ENCODE results near the gene VPS16. TPM values are rescaled to one million over a fixed set of nuclear protein-coding genes. Genes with fewer than 3 reads are reported as not detected.

VPS16 gene
- total and polyA plus RNA-seq, 8 donors, result 5.8 to 53.0 (median 23.3) TPM

DNA sequence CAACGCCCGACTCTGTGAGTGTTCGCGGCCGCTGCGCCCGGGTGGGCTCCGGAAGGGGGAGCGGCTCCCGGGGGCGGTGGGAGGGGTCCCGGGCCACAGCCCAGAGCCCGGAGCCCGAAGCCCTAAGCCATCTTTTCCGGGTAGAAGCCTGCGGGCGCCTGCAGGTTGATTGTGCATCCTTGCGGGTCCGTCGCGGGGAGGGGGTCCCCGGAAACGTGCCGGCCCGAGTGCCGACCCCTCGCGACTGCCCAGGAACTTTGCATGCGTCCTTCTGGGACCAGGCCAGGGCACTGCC is 33.1 kb downstream of the VPS16 start:
- Histone ChIP-seq H3K9me3 (no peaks in the 10 kb centered on the region), H3K4me3 (peak overlapping the region; percentile 84 to 99 (median 96)), H3K4me1 (peaks cover 15 to 61% (median 54%) of the 10 kb centered on the region in 4 donors), H3K36me3 (no peaks in the 10 kb centered on the region), H3K27ac (peak overlapping the region; percentile 79 to 96 (median 91)), H3K27me3 (peaks cover 0 to 11% (median 0%) of the 10 kb centered on the region in 3 donors)
- peak; percentile 51 to 86 for DNase-seq
- TF ChIP-seq POLR2A (IDR thresholded peaks at IDR 0.05) (no peak), POLR2AphosphoS5 (IDR thresholded peaks at IDR 0.05) (no peak), EP300 (IDR thresholded peaks at IDR 0.05) (no peak)
- TF ChIP-seq, protein P1, sequence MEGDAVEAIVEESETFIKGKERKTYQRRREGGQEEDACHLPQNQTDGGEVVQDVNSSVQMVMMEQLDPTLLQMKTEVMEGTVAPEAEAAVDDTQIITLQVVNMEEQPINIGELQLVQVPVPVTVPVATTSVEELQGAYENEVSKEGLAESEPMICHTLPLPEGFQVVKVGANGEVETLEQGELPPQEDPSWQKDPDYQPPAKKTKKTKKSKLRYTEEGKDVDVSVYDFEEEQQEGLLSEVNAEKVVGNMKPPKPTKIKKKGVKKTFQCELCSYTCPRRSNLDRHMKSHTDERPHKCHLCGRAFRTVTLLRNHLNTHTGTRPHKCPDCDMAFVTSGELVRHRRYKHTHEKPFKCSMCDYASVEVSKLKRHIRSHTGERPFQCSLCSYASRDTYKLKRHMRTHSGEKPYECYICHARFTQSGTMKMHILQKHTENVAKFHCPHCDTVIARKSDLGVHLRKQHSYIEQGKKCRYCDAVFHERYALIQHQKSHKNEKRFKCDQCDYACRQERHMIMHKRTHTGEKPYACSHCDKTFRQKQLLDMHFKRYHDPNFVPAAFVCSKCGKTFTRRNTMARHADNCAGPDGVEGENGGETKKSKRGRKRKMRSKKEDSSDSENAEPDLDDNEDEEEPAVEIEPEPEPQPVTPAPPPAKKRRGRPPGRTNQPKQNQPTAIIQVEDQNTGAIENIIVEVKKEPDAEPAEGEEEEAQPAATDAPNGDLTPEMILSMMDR (IDR thresholded peaks at IDR 0.05), result no peak
- WGBS, 5 donors, result 0% methylated on average over 1 to 29 of the region's 29 CpGs
- intact Hi-C loops (cut with DNase I; ENCODE audit: low total_unique reads), result no loop called here

DNA sequence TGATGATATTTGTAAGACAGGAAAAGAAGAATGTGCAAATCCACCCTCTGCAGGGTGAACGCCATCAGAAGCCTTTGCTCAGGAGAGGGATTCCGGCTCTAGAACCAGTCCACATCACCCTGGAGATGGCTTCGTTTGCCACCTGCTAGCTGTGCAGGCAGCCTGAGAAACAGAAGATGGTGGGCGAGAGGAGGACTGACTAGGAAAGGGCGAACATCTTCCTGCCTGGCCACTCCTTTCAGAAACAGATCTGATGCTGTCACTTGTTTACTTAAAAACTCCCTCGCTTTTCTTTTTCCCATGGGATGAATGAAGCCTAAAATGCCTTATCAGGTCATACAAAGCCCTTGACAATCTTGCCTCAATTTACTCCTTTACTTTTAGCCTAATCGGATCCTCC is 33.9 kb downstream of the VPS16 start:
- Histone ChIP-seq H3K4me1 (peaks cover 15 to 68% (median 61%) of the 10 kb centered on the region in 4 donors), H3K4me3 (peak overlapping the region; percentile 84 to 99 (median 96)), H3K9me3 (no peaks in the 10 kb centered on the region), H3K27ac (peak overlapping the region in 1 of 5 donors; percentile 94), H3K27me3 (peaks cover 0 to 11% (median 0%) of the 10 kb centered on the region in 3 donors), H3K36me3 (no peaks in the 10 kb centered on the region)
- peak in 1 of 2 donors; percentile 34 for DNase-seq
- 18 to 28% (median 26%) methylated on average over 7 of the region's 7 CpGs for WGBS, 5 donors
- intact Hi-C loops (cut with DNase I; ENCODE audit: low total_unique reads), result no loop called here
- no peak for TF ChIP-seq EP300 (IDR thresholded peaks at IDR 0.05)

DNA sequence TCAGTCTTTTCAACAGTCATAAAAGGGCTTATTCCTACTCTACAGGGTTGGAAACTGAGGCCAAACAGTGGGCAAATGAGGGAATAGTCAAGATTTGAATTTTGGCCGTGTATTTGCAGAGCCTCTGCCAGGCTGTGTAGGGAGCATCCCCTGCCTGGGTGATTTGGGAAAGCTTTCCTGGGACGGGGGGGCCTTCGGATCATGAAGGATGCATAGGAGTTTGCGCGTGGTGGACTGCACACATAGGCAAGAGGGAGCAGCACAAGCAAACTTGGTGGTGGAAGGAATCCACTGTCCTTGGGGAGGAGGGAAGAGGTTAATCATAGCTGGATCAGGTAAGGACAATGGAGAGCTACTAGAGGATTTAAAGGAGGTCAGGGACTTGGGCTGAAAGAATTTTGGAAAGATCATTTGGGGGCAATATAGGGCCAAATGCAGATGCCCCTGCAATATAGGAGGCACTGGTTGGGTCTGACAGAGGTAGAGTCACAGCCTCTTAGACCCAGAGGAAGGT is 35.2 kb downstream of the VPS16 start:
- WGBS, 5 donors, result 91 to 94% (median 93%) methylated on average over 5 of the region's 5 CpGs
- DNase-seq, result no peak
- TF ChIP-seq, protein P1 (IDR thresholded peaks at IDR 0.05), result no peak
- TF ChIP-seq POLR2AphosphoS5 (IDR thresholded peaks at IDR 0.05) (no peak), EP300 (IDR thresholded peaks at IDR 0.05) (no peak), POLR2A (IDR thresholded peaks at IDR 0.05) (no peak)
- peaks cover 15 to 74% (median 65%) of the 10 kb centered on the region in 4 donors for H3K4me1 ChIP-seq
- intact Hi-C loops (cut with DNase I; ENCODE audit: low total_unique reads), result no loop called here
- H3K27me3 ChIP-seq, result peaks cover 0 to 11% (median 0%) of the 10 kb centered on the region in 3 donors
- no peak overlapping the region for H3K4me3 ChIP-seq
- H3K27ac ChIP-seq, result no peak overlapping the region
- H3K36me3 ChIP-seq, result no peaks in the 10 kb centered on the region
- no peaks in the 10 kb centered on the region for H3K9me3 ChIP-seq

DNA sequence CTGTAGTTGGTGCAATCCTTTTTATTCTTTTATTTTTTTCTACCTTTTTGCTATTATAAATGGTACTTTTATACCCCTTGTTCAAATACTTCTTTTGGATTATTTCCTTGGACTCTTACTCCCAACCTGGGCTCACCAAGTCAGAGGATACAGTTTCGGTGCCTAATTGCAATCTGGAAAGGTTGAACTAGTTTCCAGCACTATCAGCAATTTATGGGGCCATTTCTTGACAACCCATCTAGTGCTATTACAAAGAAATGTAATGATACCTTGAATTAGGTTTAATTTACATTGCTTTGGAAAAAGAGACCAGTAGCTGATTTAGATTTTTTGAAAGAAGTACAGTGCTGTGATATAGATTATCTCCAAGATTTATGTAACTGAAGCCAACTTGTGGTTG is 38.0 kb downstream of the VPS16 start:
- intact Hi-C loops (cut with DNase I; ENCODE audit: low total_unique reads), result no loop called here
- DNase-seq, result no peak
- 95 to 100% (median 97%) methylated on average over 1 of the region's 1 CpG for whole genome bisulfite sequencing, 5 donors
- Histone ChIP-seq H3K4me3 (no peak overlapping the region), H3K27me3 (no peaks in the 10 kb centered on the region), H3K27ac (peak overlapping the region in 1 of 5 donors; percentile 9), H3K9me3 (no peaks in the 10 kb centered on the region), H3K36me3 (no peaks in the 10 kb centered on the region), H3K4me1 (peaks cover 9 to 55% (median 42%) of the 10 kb centered on the region in 4 donors)
- no peak for TF ChIP-seq EP300 (IDR thresholded peaks at IDR 0.05)
- TF ChIP-seq, protein P1 (IDR thresholded peaks at IDR 0.05), result no peak
- no peak for TF ChIP-seq POLR2AphosphoS5 (IDR thresholded peaks at IDR 0.05)
- no peak for TF ChIP-seq POLR2A (IDR thresholded peaks at IDR 0.05)

DNA sequence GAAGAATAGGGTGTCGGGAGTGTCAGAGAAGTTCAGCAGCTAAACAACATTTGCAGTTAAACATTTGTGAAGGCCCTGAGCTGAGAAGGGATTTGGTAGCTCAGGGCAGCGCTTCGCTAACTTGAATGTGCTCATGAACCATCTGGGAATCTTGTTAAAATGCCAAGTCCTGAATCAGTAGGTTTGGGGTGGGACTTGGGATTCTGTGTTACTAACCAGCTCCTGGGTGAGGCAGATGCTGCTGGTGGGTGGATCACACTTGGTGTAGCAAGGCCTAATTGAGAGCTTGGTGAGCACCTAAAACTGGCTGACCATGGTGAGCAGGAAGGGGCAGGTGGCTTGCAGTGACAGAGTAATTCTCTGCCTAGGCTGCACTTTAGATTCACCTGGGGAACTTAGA is 38.6 kb downstream of the VPS16 start:
- intact Hi-C loops (cut with DNase I; ENCODE audit: low total_unique reads), result no loop called here
- peaks cover 9 to 51% (median 41%) of the 10 kb centered on the region in 4 donors for H3K4me1 ChIP-seq
- WGBS, 5 donors, result 53 to 80% (median 79%) methylated on average over 3 of the region's 3 CpGs
- DNase-seq, result peak in 1 of 2 donors; percentile 42
- H3K27me3 ChIP-seq, result no peaks in the 10 kb centered on the region
- no peaks in the 10 kb centered on the region for H3K9me3 ChIP-seq
- no peak for TF ChIP-seq EP300 (IDR thresholded peaks at IDR 0.05)
- TF ChIP-seq, protein P1 (IDR thresholded peaks at IDR 0.05), result no peak
- no peak for TF ChIP-seq POLR2AphosphoS5 (IDR thresholded peaks at IDR 0.05)
- TF ChIP-seq POLR2A (IDR thresholded peaks at IDR 0.05), result no peak
- H3K36me3 ChIP-seq, result no peaks in the 10 kb centered on the region
- no peak overlapping the region for H3K4me3 ChIP-seq
- H3K27ac ChIP-seq, result peak overlapping the region in 1 of 5 donors; percentile 9

Measured in stomach (tissue), 9 donors.